GM19452 (cell line): Measurements from ENCODE around the gene TACC3.

Experiments
- ATAC-seq: cut with Tn5 transposase; IDR thresholded peaks from one replicate; pipeline ENCODE4 v1.9.1; 2021; ENCODE audit not compliant: unreplicated experiment

TACC3 gene

DNA sequence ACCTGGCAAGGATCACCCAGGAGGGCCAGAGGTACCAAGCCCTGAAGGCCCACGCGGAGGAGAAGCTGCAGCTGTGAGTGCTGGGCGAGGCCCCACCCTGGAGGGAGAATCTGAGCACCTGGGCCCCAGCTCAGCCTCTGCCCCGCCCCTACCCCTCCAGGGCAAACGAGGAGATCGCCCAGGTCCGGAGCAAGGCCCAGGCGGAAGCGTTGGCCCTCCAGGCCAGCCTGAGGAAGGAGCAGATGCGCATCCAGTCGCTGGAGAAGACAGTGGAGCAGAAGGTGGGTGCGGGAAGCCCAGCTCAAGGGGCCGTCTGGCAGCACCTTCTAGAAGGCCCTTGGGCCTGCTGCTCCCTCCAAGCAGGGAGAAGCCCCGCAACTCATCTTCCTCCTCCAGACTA lies 23.2 kb downstream of the TACC3 start:
- no peak for ATAC-seq

- no peak for ATAC-seq
These were observed 23.8 kb downstream of the TACC3 start for GRCh38 chr4:1745165-1745564.

GRCh38 chr4:1745697-1746096 lies 24.4 kb downstream of the TACC3 start:
- no peak for ATAC-seq

GRCh38 chr4:1746265-1746691 lies 25.0 kb downstream of the TACC3 start:
- ATAC-seq, result no peak

- no peak for ATAC-seq
These were observed 25.7 kb downstream of the TACC3 start for GRCh38 chr4:1746919-1747602.

- ATAC-seq, result no peak
These were observed 26.3 kb downstream of the TACC3 start for GRCh38 chr4:1747603-1747967.

GRCh38 chr4:1748465-1748995 lies 27.2 kb downstream of the TACC3 start:
- no peak for ATAC-seq

- ATAC-seq, result no peak
These were observed 28.0 kb downstream of the TACC3 start for GRCh38 chr4:1749370-1749769.

DNA sequence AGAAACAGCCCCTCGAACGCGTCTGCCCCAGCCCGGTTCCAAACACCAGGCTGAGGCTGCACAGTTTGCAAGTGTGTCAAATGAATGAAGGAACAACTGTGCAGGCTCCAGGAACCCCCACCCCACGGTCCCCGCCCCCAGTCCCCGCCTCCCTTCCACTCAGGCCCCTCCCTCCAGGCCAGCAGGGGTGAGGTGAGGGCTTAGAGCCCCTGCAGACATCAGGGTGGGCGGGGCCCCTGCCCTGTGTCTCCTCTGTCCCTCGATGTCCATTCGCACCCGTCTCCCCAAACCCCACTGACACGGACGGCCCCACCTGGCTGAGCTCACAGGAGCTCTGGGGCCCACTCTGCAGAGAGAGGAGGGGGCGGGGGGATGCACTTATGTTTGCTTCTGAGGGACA lies 28.5 kb downstream of the TACC3 start:
- no peak for ATAC-seq

DNA sequence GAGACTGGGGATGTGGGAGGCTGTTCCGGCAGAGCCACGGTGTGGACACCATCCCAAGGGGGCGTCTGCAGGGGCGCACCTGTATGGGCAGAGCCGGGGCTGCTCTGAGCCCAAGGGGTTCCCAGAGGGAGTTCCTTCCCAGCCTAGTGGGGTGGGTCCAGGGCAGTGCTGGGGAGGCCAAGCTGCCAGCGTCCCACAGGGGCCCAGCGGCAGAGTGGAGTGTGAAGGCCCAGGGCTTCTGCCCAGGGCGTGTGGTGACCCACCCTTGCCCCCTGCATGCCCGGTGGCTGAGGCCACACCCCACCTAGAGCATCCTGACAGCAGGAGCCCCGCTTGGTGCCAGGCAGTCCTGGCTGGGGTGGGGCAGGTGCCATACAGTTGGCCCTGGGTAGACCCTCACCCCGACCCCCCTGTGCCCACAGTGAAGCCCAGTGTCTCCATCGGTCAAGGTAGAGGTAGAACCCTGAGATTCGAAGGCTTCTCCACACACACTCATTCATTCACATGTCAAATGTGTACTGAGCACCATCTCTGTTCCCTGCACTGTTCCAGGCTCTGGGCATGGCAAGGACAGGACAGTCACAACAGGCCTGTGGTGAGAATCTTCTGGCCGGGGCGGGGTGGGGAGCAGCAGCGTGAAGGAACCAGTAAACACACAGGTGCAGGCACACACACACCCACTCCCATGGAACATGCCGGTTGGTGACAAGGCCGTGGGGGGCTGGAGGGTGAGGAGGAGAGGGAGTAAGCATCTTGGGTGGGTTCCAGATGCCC lies 29.2 kb downstream of the TACC3 start:
- no peak for ATAC-seq

GRCh38 chr4:1751155-1751918 lies 30.0 kb downstream of the TACC3 start:
- ATAC-seq, result no peak

- ATAC-seq, result no peak
These were observed 30.6 kb downstream of the TACC3 start for GRCh38 chr4:1751919-1752283.

DNA sequence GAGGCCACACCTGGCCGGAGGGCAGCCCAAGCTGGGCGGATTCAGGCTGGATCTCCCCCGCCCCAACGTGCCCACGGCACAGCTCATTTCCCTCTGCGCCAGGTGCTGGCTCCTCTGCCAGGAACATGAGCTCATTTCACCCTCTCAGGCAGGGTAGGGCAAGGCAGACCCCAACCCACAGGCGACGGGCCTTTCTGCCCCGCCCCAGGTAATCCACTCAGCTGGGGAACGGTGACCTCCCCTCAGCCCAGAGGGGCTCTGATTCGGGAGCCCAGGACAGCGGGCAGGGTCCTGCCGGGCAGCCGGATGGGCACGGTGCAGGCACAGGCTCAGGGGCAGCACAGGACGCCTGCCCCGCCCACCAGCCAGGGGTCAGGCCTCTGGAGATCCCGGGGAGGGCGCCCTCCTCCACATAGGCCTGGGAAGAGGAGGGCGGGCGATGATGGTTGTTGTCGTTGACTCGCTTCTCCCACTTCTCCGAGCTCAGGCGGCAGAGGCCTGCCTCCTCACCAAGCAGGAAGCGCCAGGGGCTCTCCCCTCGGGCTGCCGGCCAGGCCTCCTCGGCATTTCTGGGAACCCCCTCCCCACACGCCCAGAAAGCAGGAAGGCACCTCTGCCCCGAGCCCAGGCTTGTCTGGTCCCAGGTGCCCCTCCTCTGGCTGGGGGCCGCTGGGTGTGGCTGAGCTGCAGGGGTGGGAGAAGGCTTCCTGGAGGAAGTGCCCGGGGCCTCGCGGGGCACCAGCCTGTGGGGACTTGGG lies 31.1 kb downstream of the TACC3 start:
- ATAC-seq, result no peak

- no peak for ATAC-seq
These were observed 32.0 kb downstream of the TACC3 start for GRCh38 chr4:1753294-1753696.

GRCh38 chr4:1753697-1754311 lies 32.5 kb downstream of the TACC3 start:
- no peak for ATAC-seq

DNA sequence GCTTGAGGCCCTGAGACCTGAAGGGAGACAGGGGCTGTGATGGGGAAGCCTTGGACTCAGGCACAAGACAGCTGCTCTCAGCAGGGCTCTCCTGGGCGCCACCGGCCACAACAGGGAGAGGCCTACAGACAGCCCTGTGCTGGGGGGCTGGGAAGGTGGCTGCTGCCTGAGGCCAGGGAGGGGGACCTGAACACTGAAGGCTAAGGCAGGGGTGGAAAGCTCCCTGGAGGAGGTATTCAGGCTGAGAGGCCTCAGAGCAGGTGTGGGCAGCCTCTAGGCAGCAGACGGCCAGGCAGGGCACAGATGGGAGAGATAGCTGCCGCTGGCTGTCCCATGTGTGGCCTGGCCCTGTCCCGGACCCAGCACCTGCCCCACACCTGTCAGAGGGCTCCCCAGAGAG lies 33.0 kb downstream of the TACC3 start:
- ATAC-seq, result no peak

DNA sequence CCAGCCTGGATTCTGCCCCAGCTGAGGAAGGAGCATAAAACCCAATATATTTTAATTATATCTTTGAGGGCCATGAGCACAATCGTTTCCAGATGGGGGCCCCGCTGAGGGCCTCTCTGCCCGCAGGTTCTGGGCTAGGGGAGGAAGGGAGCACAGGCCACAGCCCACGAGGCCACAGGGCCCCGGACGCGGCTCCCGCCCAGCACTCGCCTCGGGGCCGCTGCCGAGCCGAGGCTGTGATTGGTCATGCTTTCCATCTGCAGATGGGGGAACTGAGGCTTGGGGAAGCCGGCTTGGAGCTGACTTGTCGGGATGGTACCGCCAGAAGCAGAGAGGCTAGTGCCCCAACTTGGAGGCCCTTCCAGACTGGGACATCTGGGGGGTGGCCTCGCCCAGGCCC lies 34.0 kb downstream of the TACC3 start:
- ATAC-seq, result no peak

DNA sequence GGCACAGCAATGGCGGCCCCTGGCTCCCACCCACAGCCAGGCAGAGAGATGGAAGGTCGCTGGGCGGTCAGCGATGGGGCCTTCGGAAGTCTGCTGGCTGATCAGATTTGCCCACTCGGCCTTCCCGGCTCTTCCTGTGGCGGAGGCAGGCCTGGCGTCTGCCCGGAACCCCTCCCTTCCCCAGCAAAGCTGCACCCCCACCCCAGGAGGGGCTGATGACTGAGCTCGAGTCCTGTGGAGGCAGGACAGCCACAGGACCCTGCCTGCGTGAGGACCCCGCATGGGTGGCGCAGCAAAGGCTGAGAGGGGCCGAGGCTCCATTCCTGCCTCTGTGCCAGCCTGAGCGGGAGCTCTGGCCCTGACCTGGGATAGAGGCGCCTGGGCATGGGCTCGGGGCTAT lies 34.8 kb downstream of the TACC3 start:
- ATAC-seq, result no peak

- ATAC-seq, result no peak
These were observed 35.8 kb downstream of the TACC3 start for GRCh38 chr4:1756893-1757779.

DNA sequence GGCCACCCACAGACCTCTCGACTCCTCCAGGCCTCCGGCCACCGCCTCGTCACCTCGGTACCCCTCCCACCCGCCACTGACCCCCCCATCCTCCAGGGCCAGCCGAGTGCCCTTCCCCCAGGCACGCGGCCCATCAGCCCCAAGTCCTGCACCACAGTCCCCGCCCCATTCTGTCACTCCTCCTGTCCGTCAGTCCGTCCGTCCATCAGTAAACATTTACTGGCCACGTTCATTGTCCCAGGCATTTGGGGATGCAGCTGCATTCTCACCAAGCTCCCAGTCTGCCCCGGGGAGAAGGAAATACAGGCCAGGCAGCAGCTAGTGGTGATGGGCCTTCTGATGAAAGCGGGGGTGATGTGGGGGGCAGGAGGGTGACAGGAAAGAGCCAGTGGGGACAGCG lies 36.5 kb downstream of the TACC3 start:
- no peak for ATAC-seq
